HepG2 (cell line): ENCODE measurements around the gene PRSS16. TPM values are rescaled to one million over a fixed set of nuclear protein-coding genes. Genes with fewer than 3 reads are reported as not detected.

Source experiments
- ATAC-seq: fragments of 200-7000 bp; cut with Tn5 transposase; 3 replicates; pipeline ENCODE4 v1.9.1; 2020; ENCODE audit warnings: mild to moderate bottlenecking, moderate library complexity
- BruUV-seq: library from RNA; stranded (reverse); fragments of 400-500 nt; replicated peaks from 2 replicates; lab custom pipeline; 2021; lab: Mats Ljungman, UMichigan
- CTCF ChIA-PET: fragments of 300-600 bp; formaldehyde crosslinking; extraction: SDS; loops from one replicate; lab custom pipeline; 2021; ENCODE audit warnings: low total read pairs, inconsistent platforms, low intra/inter-chr PET ratio; lab: Yijun Ruan, JAX
- POLR2A ChIA-PET: fragments of 350-600 bp; sonication (Branson Sonifier 250); formaldehyde crosslinking; loops from one replicate; lab custom pipeline; 2020; ENCODE audit warnings: antibody characterized with exemption, inconsistent platforms; lab: Yijun Ruan, JAX
- DNase-seq: peaks from one replicate; pipeline ENCODE4 v3.0.0-alpha.2; 2015; ENCODE audit warnings: low spot score
- FAIRE-seq: peaks from 3 replicates; lab custom pipeline; 2011; peaks lifted over from hg19 to GRCh38; lab: Jason Lieb, UNC
- H2AFZ ChIP-seq: one replicate; pipeline ENCODE4 v1.6.1; 2011; ENCODE audit warnings: low read length, inconsistent platforms
- H3K27ac ChIP-seq: fragments of 300-600 bp; 3 replicates; pipeline ENCODE4 v1.8.0; 2011; ENCODE audit warnings: mixed run types, mild to moderate bottlenecking, mixed read lengths, low read length, inconsistent platforms; ENCODE audit not compliant: insufficient read depth; ENCODE audit errors: extremely low read length
- H3K27me3 ChIP-seq, 2 experiments: fragments of 200-600 bp in 1 of 2; 2 replicates in 1 of 2; 3 replicates in 1 of 2; pipeline versions ENCODE4 v1.6.0 to v1.8.0; 2011; ENCODE audit warnings: low read length in 2 of 2, mild to moderate bottlenecking in 2 of 2, moderate library complexity in 2 of 2, inconsistent platforms in 1 of 2; ENCODE audit not compliant: insufficient read depth in 2 of 2, control insufficient read depth in 1 of 2
- H3K36me3 ChIP-seq, 2 experiments: fragments of 200-600 bp in 1 of 2; replicated peaks in 1 of 2; 2 replicates in 1 of 2; 3 replicates in 1 of 2; pipeline versions ENCODE4 v1.5.1 to v1.8.0; 2011; ENCODE audit warnings: low read length in 2 of 2, inconsistent platforms in 1 of 2; ENCODE audit not compliant: insufficient read depth in 2 of 2, control insufficient read depth in 1 of 2
- H3K4me1 ChIP-seq: 2 replicates; pipeline ENCODE4 v1.5.1; 2012; ENCODE audit warnings: low read length, inconsistent platforms; ENCODE audit not compliant: insufficient read depth
- H3K4me2 ChIP-seq: 2 replicates; pipeline ENCODE4 v1.6.0; 2011; ENCODE audit warnings: low read depth, low read length, inconsistent platforms
- H3K4me3 ChIP-seq, 3 experiments: fragments of 200-600 bp in 1 of 3; sonication (generic), shearing (Covaris generic) in 1 of 3; replicated peaks in 1 of 3; 2 replicates each; pipeline ENCODE4 v1.5.1; 2011 to 2016; ENCODE audit warnings: low read length in 3 of 3, inconsistent platforms in 2 of 3, low read depth in 2 of 3, mild to moderate bottlenecking in 2 of 3, control low read depth in 1 of 3, mixed read lengths in 1 of 3; ENCODE audit not compliant: insufficient read depth in 1 of 3
- H3K79me2 ChIP-seq: one replicate; pipeline ENCODE4 v1.6.1; 2011; ENCODE audit warnings: low read length, inconsistent platforms; ENCODE audit not compliant: insufficient read depth
- H3K9ac ChIP-seq: 2 replicates; pipeline ENCODE4 v1.6.0; 2011; ENCODE audit warnings: mild to moderate bottlenecking, low read depth, low read length, inconsistent platforms; ENCODE audit not compliant: insufficient read depth
- H3K9me3 ChIP-seq: 2 replicates; pipeline ENCODE4 v1.5.1; 2012; ENCODE audit warnings: mild to moderate bottlenecking, low read length
- H4K20me1 ChIP-seq: 2 replicates; pipeline ENCODE4 v1.6.0; 2011; ENCODE audit warnings: inconsistent platforms, mild to moderate bottlenecking, low read length, moderate library complexity; ENCODE audit not compliant: insufficient read depth
- CAMTA2 ChIP-seq: sonication (generic); formaldehyde crosslinking; IDR thresholded peaks from 2 replicates; pipeline ENCODE4 v1.4.0; 2020; ENCODE audit warnings: mild to moderate bottlenecking, missing genetic modification reagents, borderline replicate concordance
- DMAP1 ChIP-seq: IDR thresholded peaks from 2 replicates; pipeline ENCODE4 v1.6.1; 2016
- HNRNPL ChIP-seq: fragments of 200-400 bp; formaldehyde crosslinking; IDR thresholded peaks from 2 replicates; pipeline ENCODE4 v1.6.1; 2017; ENCODE audit warnings: mild to moderate bottlenecking, low read depth, low read length
- IRX3 ChIP-seq: sonication (generic); formaldehyde crosslinking; IDR thresholded peaks from 2 replicates; pipeline ENCODE4 v1.8.1; 2023; ENCODE audit warnings: mild to moderate bottlenecking, low read depth, missing genetic modification reagents, borderline replicate concordance
- KDM6A ChIP-seq: IDR thresholded peaks from 2 replicates; pipeline ENCODE4 v1.6.1; 2016; ENCODE audit warnings: low read depth
- KLF16 ChIP-seq, 2 experiments: sonication (generic) in 1 of 2; formaldehyde crosslinking in 1 of 2; IDR thresholded peaks; 2 replicates each; pipeline versions ENCODE4 v1.6.1 to v1.8.0; 2016 to 2023; ENCODE audit warnings: missing genetic modification reagents in 2 of 2, missing compliant biosample characterization in 1 of 2
- MIER2 ChIP-seq: IDR thresholded peaks from 2 replicates; pipeline ENCODE4 v1.6.1; 2016; ENCODE audit warnings: missing biosample characterization, missing genetic modification reagents
- PAX8 ChIP-seq: sonication (generic); formaldehyde crosslinking; IDR thresholded peaks from 2 replicates; pipeline ENCODE4 v1.8.0; 2022; ENCODE audit warnings: mild to moderate bottlenecking, missing genetic modification reagents, borderline replicate concordance
- RFX1 ChIP-seq: fragments of 450-650 bp; IDR thresholded peaks from 2 replicates; pipeline ENCODE4 v1.6.1; 2017
- SNAI1 ChIP-seq: sonication (generic); formaldehyde crosslinking; IDR thresholded peaks from 2 replicates; pipeline ENCODE4 v1.5.0; 2020; ENCODE audit warnings: mild to moderate bottlenecking, missing genetic modification reagents, borderline replicate concordance
- U2AF1 ChIP-seq: fragments of 200-400 bp; formaldehyde crosslinking; optimal IDR thresholded peaks from 2 replicates; pipeline ENCODE3; 2017; ENCODE audit warnings: mild to moderate bottlenecking, low read depth, low read length
- ZFP41 ChIP-seq: sonication (generic); formaldehyde crosslinking; IDR thresholded peaks from 2 replicates; pipeline ENCODE4 v1.4.0; 2020; ENCODE audit warnings: mild to moderate bottlenecking, missing genetic modification reagents, borderline replicate concordance
- ZNF121 ChIP-seq: sonication (generic); formaldehyde crosslinking; IDR thresholded peaks from 2 replicates; pipeline ENCODE4 v1.5.0; 2020; ENCODE audit warnings: mild to moderate bottlenecking, missing genetic modification reagents
- ZNF20 ChIP-seq: sonication (generic); formaldehyde crosslinking; IDR thresholded peaks from 2 replicates; pipeline ENCODE4 v1.4.0; 2020; ENCODE audit warnings: mild to moderate bottlenecking, moderate library complexity, missing genetic modification reagents
- ZNF263 ChIP-seq: sonication (generic); formaldehyde crosslinking; IDR thresholded peaks from 2 replicates; pipeline ENCODE4 v1.4.0; 2020; ENCODE audit warnings: missing genetic modification reagents
- ZNF773 ChIP-seq: sonication (generic); formaldehyde crosslinking; IDR thresholded peaks from 2 replicates; pipeline ENCODE4 v1.4.0; 2020; ENCODE audit warnings: missing genetic modification reagents, borderline replicate concordance
- WGBS: methylation state at CpG from one replicate; pipeline ENCODE4 v1.1.6; 2017; ENCODE audit warnings: low lambda C conversion rate; 5-methylcytosine and 5-hydroxymethylcytosine counted together
- in situ Hi-C: cut with HindIII; loops from 2 replicates; pipeline ENCODE4 v1.10.0; 2017; ENCODE audit warnings: low pct_unique_long_range_greater_than_20kb; ENCODE audit not compliant: extremely low pct_ligation_motif_present
- intact Hi-C: fragments of 100-400 bp; cut with micrococcal nuclease; formaldehyde crosslinking; loops from one replicate; pipeline ENCODE4 v1.10.0; 2022; ENCODE audit not compliant: unreplicated experiment
- polyA plus RNA-seq, 8 experiments: library from polyadenylated mRNA; depleted of rRNA in 3 of 8; stranded (reverse) in 7 of 8; unstranded in 1 of 8; fragments of >200 nt; fragmentation: Illumina TruSeq in 4 of 8; extraction: Trizol in 4 of 8; gene quantifications; 2 replicates each; pipeline versions ENCODE4 v1.2.1 to v1.2.3, GENCODE V29; 2011 to 2016; ENCODE audit warnings: low read depth in 4 of 8, missing spikeins in 1 of 8, mixed read lengths in 1 of 8; ENCODE audit not compliant: insufficient read depth in 1 of 8
- total RNA-seq, 5 experiments: library from RNA; depleted of rRNA; stranded (reverse); fragments of >200 nt; fragmentation: Illumina TruSeq; extraction: Trizol; gene quantifications; 2 replicates each; pipeline ENCODE4 v1.2.3, GENCODE V29; 2016; ENCODE audit warnings: low read depth in 1 of 5
- TF ChIP-seq, protein P1 (sequence below): conservative IDR thresholded peaks from 2 replicates; pipeline ENCODE4 v1.6.1; 2018; ENCODE audit warnings: missing genetic modification reagents
- TF ChIP-seq, protein P2 (sequence below): IDR thresholded peaks from 2 replicates; pipeline ENCODE4 v1.4.0; 2020; ENCODE audit warnings: mild to moderate bottlenecking, missing genetic modification reagents
- TF ChIP-seq, protein P3 (sequence below): sonication (generic); formaldehyde crosslinking; IDR thresholded peaks from 2 replicates; pipeline ENCODE4 v1.4.0; 2020; ENCODE audit warnings: mild to moderate bottlenecking, missing genetic modification reagents

Gene PRSS16
- total and polyA plus RNA-seq, 2 of the 13 experiments (the other 11 are each of a cell fraction or from before 2014, with no cell fraction given), result not detected

DNA sequence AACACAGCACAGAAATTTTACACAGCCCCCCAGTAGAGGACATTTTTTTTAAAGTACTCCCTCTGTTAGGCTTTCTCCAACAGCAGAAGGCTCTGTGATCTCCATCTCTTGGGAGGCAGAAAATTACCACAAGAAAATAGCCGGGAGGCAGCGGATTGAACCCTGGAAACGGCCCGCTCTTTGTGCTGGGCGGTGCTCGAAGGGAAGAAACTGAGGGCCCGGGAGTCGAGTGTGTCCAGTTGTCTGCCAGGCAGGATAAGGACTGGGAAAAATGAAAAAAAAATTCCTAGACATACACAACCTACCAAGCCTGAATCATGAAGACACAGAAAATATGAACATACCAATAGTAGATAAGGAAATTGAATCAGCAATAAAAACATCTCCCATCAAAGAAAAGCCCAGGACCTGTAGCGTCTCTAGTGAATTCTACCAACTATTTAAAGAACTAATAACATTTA lies 33.1 kb downstream of the PRSS16 start:
- peak; percentile 10 for DNase-seq
- Histone ChIP-seq H3K79me2 (no peaks in the 10 kb centered on the region), H3K4me1 (peaks cover 26% of the 10 kb centered on the region), H3K36me3 (no peaks in the 10 kb centered on the region), H4K20me1 (no peaks in the 10 kb centered on the region), H2AFZ (no peak overlapping the region), H3K9me3 (no peaks in the 10 kb centered on the region), H3K4me2 (peak overlapping the region; percentile 90), H3K4me3 (peak overlapping the region; percentile 53 to 80 (median 71)), H3K9ac (peak overlapping the region; percentile 50; the same call in 1 of the 2 replicates), H3K27me3 (peaks cover 0 to 25% of the 10 kb centered on the region in 2 experiments; a peak in 2 of 5 replicates), H3K27ac (no peak overlapping the region)
- 5% methylated on average over 9 of the region's 9 CpGs for WGBS
- POLR2A ChIA-PET, result no interaction called here
- BruUV-seq, result no TSS peak
- ATAC-seq, result peak; percentile 39; the same call in 2 of the 3 replicates
- FAIRE-seq, result no peak
- intact Hi-C loops, result no loop called here
- CTCF ChIA-PET, result no interaction called here
- in situ Hi-C loops, result no loop called here
- TF ChIP-seq MIER2 (no peak), KDM6A (no peak), CAMTA2 (no peak), ZFP41 (CRISPR knock-in tag) (no peak), HNRNPL (no peak), IRX3 (CRISPR knock-in tag) (no peak), PAX8 (CRISPR knock-in tag) (no peak), ZNF121 (CRISPR knock-in tag) (0 out of 2 replicates have a peak, but pooled peaks have one; percentile 6), ZNF263 (no peak), U2AF1 (no peak), ZNF773 (CRISPR knock-in tag) (no peak), RFX1 (no peak), DMAP1 (0 out of 2 replicates have a peak, but pooled peaks have one; percentile 16), ZNF20 (CRISPR knock-in tag) (0 out of 2 replicates have a peak, but pooled peaks have one; percentile 44), SNAI1 (0 out of 2 replicates have a peak, but pooled peaks have one; percentile 42), KLF16 (CRISPR knock-in tag; IDR thresholded peaks at IDR 0.05) (0 out of 4 replicates have a peak, but pooled peaks of 1 of the 2 experiments have one; percentile 7)
- TF ChIP-seq, protein P1, sequence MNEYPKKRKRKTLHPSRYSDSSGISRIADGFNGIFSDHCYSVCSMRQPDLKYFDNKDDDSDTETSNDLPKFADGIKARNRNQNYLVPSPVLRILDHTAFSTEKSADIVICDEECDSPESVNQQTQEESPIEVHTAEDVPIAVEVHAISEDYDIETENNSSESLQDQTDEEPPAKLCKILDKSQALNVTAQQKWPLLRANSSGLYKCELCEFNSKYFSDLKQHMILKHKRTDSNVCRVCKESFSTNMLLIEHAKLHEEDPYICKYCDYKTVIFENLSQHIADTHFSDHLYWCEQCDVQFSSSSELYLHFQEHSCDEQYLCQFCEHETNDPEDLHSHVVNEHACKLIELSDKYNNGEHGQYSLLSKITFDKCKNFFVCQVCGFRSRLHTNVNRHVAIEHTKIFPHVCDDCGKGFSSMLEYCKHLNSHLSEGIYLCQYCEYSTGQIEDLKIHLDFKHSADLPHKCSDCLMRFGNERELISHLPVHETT (CRISPR knock-in tag), result 0 out of 2 replicates have a peak, but pooled peaks have one; percentile 6
- TF ChIP-seq, protein P2, sequence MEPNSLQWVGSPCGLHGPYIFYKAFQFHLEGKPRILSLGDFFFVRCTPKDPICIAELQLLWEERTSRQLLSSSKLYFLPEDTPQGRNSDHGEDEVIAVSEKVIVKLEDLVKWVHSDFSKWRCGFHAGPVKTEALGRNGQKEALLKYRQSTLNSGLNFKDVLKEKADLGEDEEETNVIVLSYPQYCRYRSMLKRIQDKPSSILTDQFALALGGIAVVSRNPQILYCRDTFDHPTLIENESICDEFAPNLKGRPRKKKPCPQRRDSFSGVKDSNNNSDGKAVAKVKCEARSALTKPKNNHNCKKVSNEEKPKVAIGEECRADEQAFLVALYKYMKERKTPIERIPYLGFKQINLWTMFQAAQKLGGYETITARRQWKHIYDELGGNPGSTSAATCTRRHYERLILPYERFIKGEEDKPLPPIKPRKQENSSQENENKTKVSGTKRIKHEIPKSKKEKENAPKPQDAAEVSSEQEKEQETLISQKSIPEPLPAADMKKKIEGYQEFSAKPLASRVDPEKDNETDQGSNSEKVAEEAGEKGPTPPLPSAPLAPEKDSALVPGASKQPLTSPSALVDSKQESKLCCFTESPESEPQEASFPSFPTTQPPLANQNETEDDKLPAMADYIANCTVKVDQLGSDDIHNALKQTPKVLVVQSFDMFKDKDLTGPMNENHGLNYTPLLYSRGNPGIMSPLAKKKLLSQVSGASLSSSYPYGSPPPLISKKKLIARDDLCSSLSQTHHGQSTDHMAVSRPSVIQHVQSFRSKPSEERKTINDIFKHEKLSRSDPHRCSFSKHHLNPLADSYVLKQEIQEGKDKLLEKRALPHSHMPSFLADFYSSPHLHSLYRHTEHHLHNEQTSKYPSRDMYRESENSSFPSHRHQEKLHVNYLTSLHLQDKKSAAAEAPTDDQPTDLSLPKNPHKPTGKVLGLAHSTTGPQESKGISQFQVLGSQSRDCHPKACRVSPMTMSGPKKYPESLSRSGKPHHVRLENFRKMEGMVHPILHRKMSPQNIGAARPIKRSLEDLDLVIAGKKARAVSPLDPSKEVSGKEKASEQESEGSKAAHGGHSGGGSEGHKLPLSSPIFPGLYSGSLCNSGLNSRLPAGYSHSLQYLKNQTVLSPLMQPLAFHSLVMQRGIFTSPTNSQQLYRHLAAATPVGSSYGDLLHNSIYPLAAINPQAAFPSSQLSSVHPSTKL (CRISPR knock-in tag), result no peak
- TF ChIP-seq, protein P3, sequence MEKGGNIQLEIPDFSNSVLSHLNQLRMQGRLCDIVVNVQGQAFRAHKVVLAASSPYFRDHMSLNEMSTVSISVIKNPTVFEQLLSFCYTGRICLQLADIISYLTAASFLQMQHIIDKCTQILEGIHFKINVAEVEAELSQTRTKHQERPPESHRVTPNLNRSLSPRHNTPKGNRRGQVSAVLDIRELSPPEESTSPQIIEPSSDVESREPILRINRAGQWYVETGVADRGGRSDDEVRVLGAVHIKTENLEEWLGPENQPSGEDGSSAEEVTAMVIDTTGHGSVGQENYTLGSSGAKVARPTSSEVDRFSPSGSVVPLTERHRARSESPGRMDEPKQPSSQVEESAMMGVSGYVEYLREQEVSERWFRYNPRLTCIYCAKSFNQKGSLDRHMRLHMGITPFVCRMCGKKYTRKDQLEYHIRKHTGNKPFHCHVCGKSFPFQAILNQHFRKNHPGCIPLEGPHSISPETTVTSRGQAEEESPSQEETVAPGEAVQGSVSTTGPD (CRISPR knock-in tag), result no peak
